GM21825 (cell line): Measurements from ENCODE around the gene SMARCD2.
"Not testable (repeated sequence)": the region's sequence is repeated elsewhere in the genome, so short reads cannot be mapped to it uniquely, and the experiment has no call there.

Experiments
- ATAC-seq: cut with Tn5 transposase; IDR thresholded peaks from one replicate; pipeline ENCODE4 v1.9.1; 2021; ENCODE audit warnings: mild to moderate bottlenecking, moderate library complexity; ENCODE audit not compliant: unreplicated experiment

Gene SMARCD2

DNA sequence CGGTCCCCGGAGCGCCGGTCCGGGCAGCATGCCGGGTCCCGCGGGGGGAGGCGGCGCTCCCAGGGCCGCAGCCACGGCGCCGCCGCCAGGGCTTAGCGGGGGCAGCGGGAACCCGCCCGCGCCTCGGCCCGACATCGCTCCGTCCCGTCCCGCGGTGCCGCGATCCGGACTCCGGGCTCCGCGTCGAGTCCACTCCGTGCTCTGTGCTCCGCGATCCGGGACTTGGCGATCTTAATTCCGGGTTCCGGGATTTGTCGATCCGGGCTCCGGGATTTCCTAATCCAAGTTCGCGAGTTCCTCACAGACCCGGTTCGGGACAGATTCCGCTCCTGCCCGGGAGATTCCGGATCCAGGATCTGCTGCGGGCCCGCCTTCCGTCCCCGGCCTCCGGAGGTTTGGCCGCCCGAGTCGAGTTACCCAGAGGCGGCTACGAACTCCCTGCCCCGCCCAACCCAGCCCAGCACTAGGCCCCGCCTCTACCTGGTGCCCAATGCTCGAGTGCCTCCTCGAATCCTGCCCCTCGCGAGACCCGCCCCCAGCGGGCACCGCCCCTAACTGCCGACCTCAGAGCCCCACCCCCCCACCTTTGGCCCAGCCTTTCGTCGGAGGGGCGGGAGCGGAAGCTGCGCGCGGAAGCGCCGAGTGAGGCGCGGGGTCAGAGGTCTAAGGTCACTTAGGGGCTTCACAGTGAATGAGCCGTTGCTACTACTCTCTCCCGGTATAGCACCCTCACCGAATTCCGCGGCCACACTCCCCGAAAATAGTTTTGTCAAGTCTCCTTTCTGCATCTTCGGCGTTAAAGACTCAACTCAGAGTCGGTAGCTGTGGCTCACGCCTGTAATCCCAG is at the start of gene SMARCD2:
Gene SMARCD2, minus strand, starts transcription at position 146 of the 847 bp plus-strand sequence. Its CDS starts 11 bp downstream, at position 135.
- ATAC-seq, result peak; percentile 74

DNA sequence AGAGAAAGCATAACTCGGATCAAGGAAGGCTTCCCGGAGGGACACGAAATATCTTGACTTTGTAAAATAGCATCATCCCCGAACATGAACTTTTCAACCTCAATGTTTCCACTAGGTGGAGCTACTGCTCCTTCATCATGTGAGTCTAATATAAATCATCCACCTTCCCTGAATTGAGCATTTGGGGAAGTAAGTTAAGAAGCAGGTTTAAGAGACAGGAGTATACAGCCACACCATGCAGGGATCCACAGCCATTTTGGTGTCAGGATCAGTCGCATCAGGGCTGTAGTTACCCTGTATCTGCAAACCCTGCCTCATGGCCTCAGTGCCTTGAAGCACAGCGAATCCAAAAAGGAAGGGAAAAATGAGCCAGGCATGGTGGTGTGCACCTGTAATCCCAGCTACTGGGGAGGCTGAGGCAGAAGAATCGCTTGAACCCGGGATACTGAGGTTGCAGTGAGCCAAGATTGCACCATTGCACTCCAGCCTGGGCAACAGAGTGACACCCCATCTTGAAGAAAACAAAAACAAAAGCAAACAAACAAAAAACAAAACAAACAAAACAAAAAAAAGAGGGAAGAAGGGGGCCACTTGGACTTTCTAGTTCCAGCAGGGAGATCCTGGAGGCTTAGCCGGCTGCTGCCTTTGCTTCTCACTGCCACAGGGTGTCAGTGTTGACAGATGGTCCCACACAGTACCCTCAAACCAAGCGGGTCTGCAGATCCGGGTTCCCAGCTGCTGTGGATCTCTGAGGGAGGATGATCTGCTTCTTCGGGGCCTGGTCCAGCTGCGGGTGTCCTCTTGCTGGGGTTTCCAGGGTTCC is 46.8 kb upstream of the SMARCD2 start:
- ATAC-seq, result not testable (repeated sequence)

DNA sequence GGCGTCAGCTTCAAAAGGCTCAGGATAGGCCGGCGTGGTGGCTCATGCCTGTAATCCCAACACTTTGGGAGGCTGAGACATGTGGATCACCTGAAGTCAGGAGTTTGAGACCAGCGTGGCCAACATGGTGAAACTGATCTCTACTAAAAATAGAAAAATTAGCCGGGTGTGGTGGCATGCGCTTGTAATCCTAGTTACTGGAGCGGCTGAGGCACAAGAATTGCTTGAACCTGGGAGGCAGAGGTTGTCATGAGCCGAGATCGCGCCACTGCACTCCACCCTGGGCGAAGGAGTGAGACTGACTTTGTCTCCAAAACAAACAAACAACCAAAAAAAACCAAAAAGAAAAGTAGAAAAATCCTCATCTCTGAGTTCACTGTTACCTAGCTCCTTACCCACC is 42.6 kb upstream of the SMARCD2 start:
- not testable (repeated sequence) for ATAC-seq

DNA sequence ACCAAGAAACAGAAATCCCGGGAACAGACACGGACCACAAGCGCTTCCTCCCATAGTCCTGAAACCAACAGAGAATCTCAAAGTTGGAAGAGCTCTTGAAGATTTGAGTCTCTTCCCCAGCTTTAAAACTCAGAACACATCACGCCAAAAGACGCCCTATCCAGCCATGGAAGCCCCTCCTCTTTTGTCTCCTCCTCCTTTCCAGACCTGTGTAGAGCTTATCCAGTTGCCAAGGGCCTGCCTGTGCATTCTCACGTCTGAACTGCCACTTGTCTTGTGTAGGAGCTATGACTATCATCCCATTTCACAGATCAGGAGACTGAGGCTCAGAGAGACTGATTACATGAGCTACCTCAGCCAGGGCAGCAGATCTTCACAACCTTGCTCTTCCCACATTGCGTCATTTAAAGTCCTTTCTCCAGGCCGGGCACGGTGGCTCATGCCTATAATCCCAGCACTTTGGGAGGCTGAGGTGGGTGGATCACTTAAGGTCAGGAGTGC is 40.2 kb upstream of the SMARCD2 start:
- ATAC-seq, result not testable (repeated sequence)

DNA sequence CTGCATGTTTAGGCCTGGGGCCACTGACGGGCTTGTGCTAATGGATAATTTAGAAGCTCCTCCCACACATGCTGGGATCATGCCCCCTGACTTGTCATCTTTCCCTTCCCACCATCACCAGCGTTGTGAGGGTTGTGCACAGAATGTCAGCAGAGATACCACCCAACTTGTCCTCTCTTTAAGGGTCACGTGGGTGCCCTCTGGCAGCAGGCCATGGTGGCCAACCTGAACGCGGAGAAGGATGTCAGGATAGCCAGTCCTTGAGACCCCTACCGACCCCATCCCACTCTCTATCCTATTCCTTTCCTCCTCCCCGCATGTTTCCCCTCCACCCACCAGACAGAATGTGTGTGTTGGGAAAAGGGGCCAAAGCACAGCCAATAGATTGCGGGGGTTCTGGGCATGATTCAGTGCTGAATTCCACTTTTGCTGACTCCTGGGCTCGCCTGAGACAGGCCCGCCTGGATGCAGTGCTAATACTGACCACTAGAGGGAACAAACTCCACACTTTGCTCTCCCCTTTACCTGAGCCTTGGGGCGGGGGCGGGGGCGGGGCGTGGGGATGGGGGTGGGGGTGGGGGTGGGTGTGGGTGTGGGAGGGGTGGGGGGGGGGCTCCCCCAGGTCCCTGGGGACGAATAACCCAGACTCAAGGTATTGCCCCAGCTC is 39.6 kb upstream of the SMARCD2 start, which contains the start of gene GH2:
Gene GH2, minus strand, starts transcription at position 10 of the 667 bp plus-strand sequence. CDS start 143 bp downstream, outside the sequence.
- ATAC-seq, result no peak

DNA sequence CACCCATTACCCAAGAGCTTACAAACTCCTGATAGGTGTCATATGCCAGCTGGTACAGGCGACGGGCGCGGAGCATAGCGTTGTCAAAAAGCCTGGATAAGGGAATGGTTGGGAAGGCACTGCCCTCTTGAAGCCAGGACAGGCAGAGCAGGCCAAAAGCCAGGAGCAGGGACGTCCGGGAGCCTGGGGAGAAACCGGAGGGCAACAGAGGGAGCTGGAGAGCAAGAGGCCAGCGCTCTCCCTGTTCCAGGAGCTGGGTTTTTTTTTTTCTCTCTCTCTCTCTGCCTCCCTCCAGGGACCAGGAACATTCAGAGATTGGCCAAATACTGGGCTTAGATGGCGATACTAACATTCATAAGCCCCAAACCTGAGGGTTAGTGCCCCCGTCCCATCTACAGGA is 38.9 kb upstream of the SMARCD2 start:
- ATAC-seq, result not testable (repeated sequence)

DNA sequence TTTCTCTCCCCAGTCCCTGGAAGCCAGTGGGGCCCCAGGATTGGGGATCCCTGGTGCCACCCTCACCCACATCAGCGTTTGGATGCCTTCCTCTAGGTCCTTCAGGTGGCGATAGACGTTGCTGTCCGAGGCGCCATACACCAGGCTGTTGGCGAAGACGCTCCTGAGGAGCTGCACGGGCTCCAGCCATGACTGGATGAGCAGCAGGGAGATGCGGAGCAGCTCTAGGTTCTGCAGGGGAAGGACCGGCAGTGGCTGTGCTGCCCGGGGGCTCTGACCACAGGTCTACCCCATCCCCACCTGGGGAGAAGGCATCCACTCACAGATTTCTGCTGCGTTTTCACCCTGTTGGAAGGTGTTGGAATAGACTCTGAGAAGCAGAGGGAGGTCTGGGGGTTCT is 38.2 kb upstream of the SMARCD2 start:
- ATAC-seq, result no peak

DNA sequence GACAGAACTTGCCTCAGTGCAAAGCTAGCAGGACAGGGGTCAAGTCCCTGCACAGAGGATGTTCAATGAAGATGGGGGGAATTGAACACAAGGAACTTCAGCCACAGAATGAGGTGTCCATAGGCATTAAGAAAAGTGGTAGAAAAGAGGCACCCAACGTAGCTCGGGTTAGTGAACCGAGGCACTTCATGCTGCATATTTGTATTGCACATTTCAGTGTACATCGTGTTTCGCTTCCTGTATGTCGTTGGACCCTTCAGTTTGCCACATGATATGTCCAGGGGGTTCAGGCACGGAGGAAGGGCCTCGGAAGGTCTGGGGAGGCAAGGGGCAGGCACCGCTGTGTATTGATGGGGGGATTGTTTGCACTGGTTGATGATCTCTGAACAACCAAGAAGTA is 35.9 kb upstream of the SMARCD2 start:
- not testable (repeated sequence) for ATAC-seq

DNA sequence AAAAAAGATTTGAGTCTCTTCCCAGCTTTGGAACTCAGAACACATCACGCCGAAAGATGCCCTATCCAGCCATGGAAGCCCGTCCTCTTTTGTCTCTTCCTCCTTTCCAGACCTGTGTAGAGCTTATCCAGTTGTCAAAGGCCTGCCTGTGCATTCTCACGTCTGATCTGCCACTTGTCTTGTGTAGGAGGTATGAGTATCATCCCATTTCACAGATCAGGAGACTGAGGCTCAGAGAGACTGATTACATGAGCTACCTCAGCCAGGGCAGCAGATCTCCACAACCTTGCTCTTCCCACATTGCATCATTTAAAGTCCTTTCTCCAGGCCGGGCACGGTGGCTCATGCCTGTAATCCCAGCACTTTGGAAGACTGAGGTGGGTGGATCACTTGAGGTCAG is 32.2 kb upstream of the SMARCD2 start:
- not testable (repeated sequence) for ATAC-seq

DNA sequence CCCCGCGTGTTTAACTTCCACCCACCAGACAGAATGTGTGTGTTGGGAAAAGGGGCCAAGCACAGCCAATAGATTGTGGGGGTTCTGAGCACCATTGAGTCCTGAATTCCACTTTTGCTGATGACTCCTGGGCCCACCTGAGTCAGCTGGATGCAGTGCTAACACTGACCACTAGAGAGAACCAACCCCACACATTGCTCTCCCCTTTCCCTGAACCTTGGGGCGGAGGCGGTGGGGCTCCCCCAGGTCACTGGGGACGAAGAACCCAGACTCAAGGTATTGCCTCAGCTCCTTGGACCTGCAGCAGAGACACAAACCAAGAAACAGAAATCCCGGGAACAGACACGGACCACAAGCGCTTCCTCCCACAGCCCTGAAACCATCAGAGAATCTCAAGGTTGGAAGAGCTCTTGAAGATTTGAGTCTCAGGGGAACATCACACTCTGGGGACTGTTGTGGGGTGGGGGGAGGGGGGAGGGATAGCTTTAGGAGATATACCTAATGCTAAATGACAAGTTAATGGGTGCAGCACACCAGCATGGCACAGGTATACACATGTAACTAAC is 31.7 kb upstream of the SMARCD2 start:
- not testable (repeated sequence) for ATAC-seq

DNA sequence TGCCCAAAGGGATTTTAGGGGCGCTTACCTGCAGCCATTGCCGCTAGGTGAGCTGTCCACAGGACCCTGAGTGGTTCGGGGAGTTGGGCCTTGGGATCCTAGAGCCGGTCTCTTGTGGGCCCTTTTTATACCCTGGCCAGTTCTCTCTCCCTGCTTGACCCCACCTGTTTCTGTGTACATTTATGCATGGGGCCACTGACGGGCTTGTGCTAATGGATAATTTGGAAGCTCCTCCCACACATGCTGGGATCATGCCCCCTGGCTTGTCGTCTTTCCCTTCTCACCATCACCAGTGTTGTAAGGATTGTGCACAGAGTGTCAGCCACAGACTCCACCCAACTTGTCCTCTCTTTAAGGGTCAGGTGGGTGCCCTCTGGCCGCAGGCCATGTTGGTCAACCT is 31.1 kb upstream of the SMARCD2 start, which contains the start of gene CSH2:
Gene CSH2, minus strand, starts transcription at position 101 of the 400 bp plus-strand sequence. Its CDS starts 63 bp downstream, at position 38.
- not testable (repeated sequence) for ATAC-seq

DNA sequence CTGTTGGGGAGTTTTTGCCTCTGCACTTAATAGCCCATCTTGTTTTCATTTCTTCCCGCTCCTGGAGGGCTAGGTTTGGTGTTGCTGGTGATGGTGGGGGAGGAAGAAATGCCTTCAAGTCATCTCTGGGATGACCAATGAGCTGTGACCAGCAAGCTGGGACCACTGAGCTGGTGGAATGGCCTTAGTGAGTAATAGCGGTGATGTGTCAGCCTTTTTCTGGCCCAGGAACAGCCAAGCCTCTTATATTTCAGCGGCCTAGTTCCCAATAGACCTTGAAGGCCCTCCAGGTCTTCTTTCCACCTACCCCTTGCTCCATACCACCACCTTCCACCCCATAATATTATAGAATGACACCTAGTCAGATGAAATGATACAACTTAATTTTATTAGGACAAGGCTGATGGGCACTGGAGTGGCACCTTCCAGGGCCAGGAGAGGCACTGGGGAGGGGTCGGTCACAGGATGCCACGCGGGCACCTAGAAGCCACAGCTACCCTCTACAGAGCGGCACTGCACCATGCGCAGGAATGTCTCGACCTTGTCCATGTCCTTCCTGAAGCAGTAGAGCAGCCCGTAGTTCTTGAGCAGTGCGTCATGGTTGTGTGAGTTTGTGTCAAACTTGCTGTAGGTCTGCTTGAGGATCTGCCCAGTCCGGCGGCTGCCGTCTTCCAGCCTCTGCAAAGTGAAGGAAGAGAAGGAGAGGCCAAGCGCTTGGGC is 29.3 kb upstream of the SMARCD2 start:
- ATAC-seq, result not testable (repeated sequence)

DNA sequence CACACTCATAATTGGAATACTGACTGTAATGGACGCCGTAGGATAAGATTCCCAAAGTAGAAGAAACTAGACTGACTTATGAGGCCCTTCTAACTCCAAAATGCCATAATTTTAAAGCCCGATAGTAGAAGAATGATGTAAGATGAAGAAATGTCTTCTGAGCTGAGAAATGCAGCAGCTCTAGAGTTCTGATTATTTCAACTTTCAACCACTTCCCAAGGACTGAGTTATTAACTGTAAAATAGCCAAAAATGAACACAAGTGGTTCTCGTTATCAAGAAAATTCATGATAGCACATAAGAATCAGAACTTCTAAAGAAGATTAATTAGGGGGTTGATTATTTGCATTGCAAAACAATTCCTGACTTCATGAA is 27.8 kb upstream of the SMARCD2 start:
- ATAC-seq, result not testable (repeated sequence)

DNA sequence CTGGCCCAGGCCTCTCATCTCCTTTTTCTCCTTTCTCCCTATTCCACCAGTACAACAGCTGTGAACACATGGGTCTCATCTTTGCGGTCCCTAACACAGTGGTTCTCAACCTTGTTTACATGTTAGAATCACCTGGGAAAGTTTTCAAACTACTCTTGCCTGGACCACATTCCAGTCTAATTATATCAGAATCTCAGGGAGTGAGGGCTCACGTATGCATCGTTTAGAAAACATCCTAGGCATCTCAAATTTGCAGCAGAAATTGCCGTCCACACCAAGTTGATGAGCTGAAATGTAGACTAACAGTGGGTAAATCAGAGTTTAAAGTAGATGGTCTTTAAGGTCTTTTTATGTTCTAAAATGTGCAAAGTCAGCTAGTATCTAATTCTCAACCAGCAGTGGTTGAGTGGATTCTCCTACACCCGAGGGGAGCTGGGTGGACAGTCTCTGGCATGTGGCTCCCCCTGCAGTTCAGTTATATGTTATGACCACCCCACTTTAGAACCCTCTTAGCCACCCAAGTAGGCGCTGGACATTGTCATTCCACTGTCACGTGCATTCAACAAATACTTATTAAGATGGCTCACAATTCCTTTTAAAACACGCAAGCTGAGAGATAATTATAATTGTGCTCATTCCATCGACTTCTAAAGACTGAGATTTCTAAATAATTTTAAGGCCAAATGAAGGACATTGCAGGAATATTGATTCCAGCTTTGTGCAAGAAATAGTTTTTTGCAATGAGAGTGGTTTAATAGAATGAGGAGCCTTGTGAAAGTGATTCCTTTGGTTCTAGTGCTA is 27.2 kb upstream of the SMARCD2 start:
- not testable (repeated sequence) for ATAC-seq

DNA sequence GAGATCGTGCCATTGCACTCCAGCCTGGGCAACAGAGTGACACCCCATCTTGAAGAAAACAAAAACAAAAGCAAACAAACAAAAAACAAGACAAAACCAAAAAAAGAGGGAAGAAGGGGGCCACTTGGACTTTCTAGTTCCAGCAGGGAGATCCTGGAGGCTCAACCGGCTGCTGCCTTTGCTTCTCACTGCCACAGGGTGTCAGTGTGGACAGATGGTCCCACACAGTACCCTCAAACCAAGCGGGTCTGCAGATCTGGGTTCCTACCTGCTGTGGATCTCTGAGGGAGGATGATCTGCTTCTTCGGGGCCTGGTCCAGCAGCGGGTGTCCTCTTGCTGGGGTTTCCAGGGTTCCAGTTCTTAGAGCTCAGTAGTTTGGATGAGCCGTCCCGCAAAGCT is 24.1 kb upstream of the SMARCD2 start:
- ATAC-seq, result not testable (repeated sequence)

DNA sequence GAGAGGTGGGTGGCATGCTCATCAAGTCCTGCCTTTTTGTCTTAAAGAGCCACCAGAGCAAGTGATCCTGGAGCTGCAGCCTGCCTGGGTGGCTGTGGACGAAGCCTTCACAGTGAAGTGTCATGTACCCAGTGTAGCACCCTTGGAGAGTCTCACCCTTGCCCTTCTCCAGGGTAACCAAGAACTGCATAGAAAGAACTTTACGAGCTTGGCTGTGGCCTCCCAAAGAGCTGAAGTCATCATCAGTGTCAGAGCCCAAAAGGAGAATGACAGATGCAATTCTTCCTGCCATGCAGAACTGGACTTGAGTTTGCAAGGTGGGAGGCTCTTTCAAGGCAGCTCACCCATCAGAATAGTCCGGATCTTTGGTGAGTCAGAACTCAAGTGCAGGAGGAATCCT is 16.8 kb upstream of the SMARCD2 start:
- ATAC-seq, result no peak

DNA sequence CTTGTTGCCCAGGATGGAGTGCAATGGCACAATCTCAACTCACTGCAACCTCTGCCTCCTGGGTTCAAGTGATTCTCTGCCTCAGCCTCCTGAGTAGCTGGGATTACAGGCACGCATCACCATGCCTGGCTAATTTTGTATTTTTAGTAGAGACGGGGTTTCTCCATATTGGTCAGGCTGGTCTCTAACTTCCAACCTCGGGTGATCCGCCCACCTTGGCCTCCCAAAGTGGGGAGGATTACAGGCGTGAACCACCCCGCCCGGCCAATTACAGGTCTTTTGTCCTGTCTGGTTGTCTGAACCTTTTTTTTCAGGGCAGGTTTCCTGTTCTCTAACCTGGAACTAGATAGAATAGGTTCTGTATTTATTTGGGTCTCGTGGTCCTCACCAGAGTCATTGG is 13.9 kb upstream of the SMARCD2 start:
- ATAC-seq, result not testable (repeated sequence)

DNA sequence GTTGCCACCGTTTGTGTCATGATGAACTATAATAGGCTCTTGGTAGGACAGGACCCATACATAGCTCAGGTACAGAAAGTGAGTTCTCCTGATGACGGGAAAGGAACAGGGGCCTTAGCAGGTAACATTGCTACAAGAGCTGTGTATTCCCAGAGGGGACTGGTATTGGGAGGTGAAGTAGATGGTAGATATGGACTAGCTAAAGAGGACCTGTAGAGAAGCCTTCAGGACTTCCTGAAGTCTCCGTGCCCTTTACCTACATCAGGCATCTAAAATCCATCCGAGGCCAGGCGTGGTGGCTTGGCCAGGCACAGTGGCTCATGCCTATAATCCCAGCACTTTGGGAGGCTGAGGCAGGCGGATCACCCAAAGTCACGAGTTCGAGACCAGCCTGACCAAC is 12.7 kb upstream of the SMARCD2 start:
- ATAC-seq, result no peak

DNA sequence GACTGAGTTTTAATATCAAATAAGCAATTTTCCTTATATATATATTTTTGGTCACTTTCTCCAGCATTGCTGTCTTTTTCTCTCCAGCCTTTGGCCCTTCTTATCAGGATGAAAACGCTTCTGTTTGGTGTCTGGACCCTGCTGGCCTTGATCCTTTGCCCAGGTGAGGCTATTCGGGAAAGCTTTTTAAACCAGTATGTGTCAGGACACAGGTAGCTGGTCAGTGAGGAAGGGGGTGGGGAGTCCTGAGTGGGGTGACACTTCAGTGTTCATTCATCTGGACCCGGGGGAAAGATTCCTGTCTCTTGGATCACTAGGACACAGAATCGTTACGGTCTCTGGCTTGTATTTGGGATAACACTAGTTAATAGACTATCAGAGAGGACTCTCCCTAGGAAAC is 12.2 kb upstream of the SMARCD2 start:
- ATAC-seq, result no peak
